Panc1 (cell line): Measurements from ENCODE around the gene SKAP1. TPM values are rescaled to one million over a fixed set of nuclear protein-coding genes. Genes with fewer than 3 reads are reported as not detected.
A peak's percentile ranks its signal among the peaks of the same experiment; 100 is the strongest.
"Not testable (repeated sequence)": the region's sequence is repeated elsewhere in the genome, so short reads cannot be mapped to it uniquely, and the experiment has no call there.

Experiments
- ATAC-seq: fragments of 200-7000 bp; cut with Tn5 transposase; 2 replicates; pipeline ENCODE4 v1.9.1; 2020; ENCODE audit warnings: mild to moderate bottlenecking, moderate library complexity
- BruUV-seq: library from RNA; stranded (reverse); fragments of 400-500 nt; replicated peaks from 2 replicates; lab custom pipeline; 2021; lab: Mats Ljungman, UMichigan
- CTCF ChIA-PET: fragments of 300-600 bp; sonication (Branson Sonifier 250); formaldehyde crosslinking; loops from one replicate; lab custom pipeline; 2022; ENCODE audit warnings: antibody characterized with exemption; lab: Charles Lee
- POLR2A ChIA-PET: fragments of 300-600 bp; sonication (Branson Sonifier 250); formaldehyde crosslinking; loops from one replicate; lab custom pipeline; 2022; ENCODE audit warnings: antibody characterized with exemption; lab: Charles Lee
- DNase-seq: peaks from one replicate; pipeline ENCODE4 v3.0.0-alpha.2; 2010; ENCODE audit warnings: low read depth, low spot score
- H3K27ac ChIP-seq: 2 replicates; pipeline ENCODE4 v1.5.1; 2011; ENCODE audit warnings: mild to moderate bottlenecking, low read length, inconsistent platforms
- H3K27me3 ChIP-seq: fragments of 200-500 bp; sonication (Bioruptor generic); 2 replicates; pipeline ENCODE4 v1.6.0; 2014; ENCODE audit warnings: low read length, inconsistent platforms; ENCODE audit not compliant: control insufficient read depth, insufficient read depth
- H3K36me3 ChIP-seq: fragments of 200-500 bp; sonication (Bioruptor generic); 2 replicates; pipeline ENCODE4 v1.5.1; 2014; ENCODE audit warnings: inconsistent platforms, mild to moderate bottlenecking, low read length, moderate library complexity; ENCODE audit not compliant: control insufficient read depth, insufficient read depth
- H3K4me1 ChIP-seq: 2 replicates; pipeline ENCODE4 v1.5.1; 2011; ENCODE audit warnings: inconsistent platforms, mild to moderate bottlenecking, low read length, moderate library complexity; ENCODE audit not compliant: control insufficient read depth, insufficient read depth
- H3K4me3 ChIP-seq, 2 experiments: 2 replicates each; pipeline ENCODE4 v1.5.1; 2011 to 2012; ENCODE audit warnings: low read depth in 2 of 2, low read length in 2 of 2, mild to moderate bottlenecking in 2 of 2, inconsistent platforms in 1 of 2, moderate library complexity in 1 of 2
- H3K9me3 ChIP-seq: fragments of 200-500 bp; sonication (Bioruptor generic); 2 replicates; pipeline ENCODE4 v1.5.1; 2014; ENCODE audit warnings: low read depth, mild to moderate bottlenecking, inconsistent platforms, low read length, moderate library complexity; ENCODE audit not compliant: control insufficient read depth, insufficient read depth
- CTCF ChIP-seq: fragments of 450-650 bp; IDR thresholded peaks from 2 replicates; pipeline ENCODE4 v1.5.1; 2017; ENCODE audit warnings: mild to moderate bottlenecking
- POLR2AphosphoS5 ChIP-seq: IDR thresholded peaks from 2 replicates; pipeline ENCODE4 v1.6.1; 2012; ENCODE audit warnings: mild to moderate bottlenecking, low read depth, low read length, moderate library complexity
- REST ChIP-seq, 2 experiments: IDR thresholded peaks; 2 replicates each; pipeline ENCODE4 v1.6.1; 2011 to 2012; ENCODE audit warnings: low read depth in 2 of 2, control low read depth in 1 of 2, low read length in 1 of 2, mild to moderate bottlenecking in 1 of 2, moderate library complexity in 1 of 2; ENCODE audit not compliant: insufficient read depth in 1 of 2
- SIN3A ChIP-seq: IDR thresholded peaks from 2 replicates; pipeline ENCODE4 v1.6.1; 2012; ENCODE audit warnings: low read depth, mild to moderate bottlenecking, low read length, moderate library complexity, borderline replicate concordance; ENCODE audit not compliant: insufficient read depth
- TCF7L2 ChIP-seq: IDR thresholded peaks from 2 replicates; pipeline ENCODE4 v1.6.1; 2011; ENCODE audit warnings: mild to moderate bottlenecking, low read depth, low read length, inconsistent platforms
- in situ Hi-C: cut with HindIII; loops from 2 replicates; pipeline ENCODE4 v1.10.0; 2016; ENCODE audit warnings: low sequenced_read_pairs, low pct_unique_long_range_greater_than_20kb
- intact Hi-C: fragments of 100-400 bp; cut with micrococcal nuclease; formaldehyde crosslinking; loops from one replicate; pipeline ENCODE4 v1.10.0; 2022; ENCODE audit not compliant: unreplicated experiment
- total RNA-seq: library from RNA; stranded (reverse); gene quantifications from one replicate; pipeline ENCODE4 v1.2.1, GENCODE V29; 2021; ENCODE audit not compliant: unreplicated experiment

SKAP1 gene
- total RNA-seq, 1 experiment from 2014 or later, result 0.90 TPM

GRCh38 chr17:48290378-48290777, 139.6 kb downstream of the SKAP1 start:
- H3K9me3 ChIP-seq, result no peaks in the 10 kb centered on the region
- H3K4me1 ChIP-seq, result peaks cover 8% of the 10 kb centered on the region
- ATAC-seq, result peak; percentile 73

GRCh38 chr17:48286917-48287316, 143.1 kb downstream of the SKAP1 start:
- not testable (repeated sequence) for H3K27me3 ChIP-seq

More at GRCh38 chr17:48290378-48290777, 139.6 kb downstream of the SKAP1 start:
- in situ Hi-C loops (no loop called here), intact Hi-C loops (no loop called here)
- no peak for TF ChIP-seq TCF7L2
- TF ChIP-seq POLR2AphosphoS5, result no peak
- no peak for TF ChIP-seq CTCF
- TF ChIP-seq SIN3A, result no peak
- no peak for TF ChIP-seq REST (IDR thresholded peaks at IDR 0.05; ENCODE audit: insufficient read depth in 1 of 2, low read depth in 2 of 2, low read length in 1 of 2)
- Histone ChIP-seq H3K4me3 (no peak overlapping the region), H3K27me3 (peaks cover 2% of the 10 kb centered on the region), H3K27ac (no peak overlapping the region), H3K36me3 (no peaks in the 10 kb centered on the region)
- CTCF ChIA-PET, result no interaction called here
- POLR2A ChIA-PET, result no interaction called here
- BruUV-seq, result no TSS peak
- no peak for DNase-seq

GRCh38 chr17:48285614-48286013, 144.4 kb downstream of the SKAP1 start:
- intact Hi-C loops (no loop called here), in situ Hi-C loops (no loop called here)
- TF ChIP-seq POLR2AphosphoS5, result no peak
- TF ChIP-seq SIN3A, result no peak
- TF ChIP-seq CTCF, result no peak
- no peak for TF ChIP-seq TCF7L2
- TF ChIP-seq REST (IDR thresholded peaks at IDR 0.05; ENCODE audit: insufficient read depth in 1 of 2, low read depth in 2 of 2, low read length in 1 of 2), result no peak
- Histone ChIP-seq H3K9me3 (no peaks in the 10 kb centered on the region), H3K27ac (no peak overlapping the region), H3K36me3 (no peaks in the 10 kb centered on the region), H3K4me1 (peaks cover 6% of the 10 kb centered on the region; the same call in 1 of the 2 replicates), H3K27me3 (no peaks in the 10 kb centered on the region), H3K4me3 (no peak overlapping the region)
- ATAC-seq (no peak), DNase-seq (no peak)
- POLR2A ChIA-PET, result no interaction called here
- no TSS peak for BruUV-seq
- CTCF ChIA-PET, result no interaction called here

More at GRCh38 chr17:48286917-48287316, 143.1 kb downstream of the SKAP1 start:
- ATAC-seq, H3K9me3 ChIP-seq, BruUV-seq, H3K27ac ChIP-seq, DNase-seq, H3K4me1 ChIP-seq, in situ Hi-C loops, intact Hi-C loops, POLR2A ChIA-PET, H3K36me3 ChIP-seq, H3K4me3 ChIP-seq: not testable (repeated sequence)
- CTCF ChIA-PET, result interaction anchor here (0.9 kb wide), 1 partner anchor 24 kb away, joined by 3 read pairs; no protein-coding TSS in a partner anchor
